HG02852 (cell line): ENCODE measurements around the gene B3GALT6.

ENCODE experiments used
- ATAC-seq: cut with Tn5 transposase; IDR thresholded peaks from one replicate; pipeline ENCODE4 v1.9.1; 2021; ENCODE audit warnings: mild to moderate bottlenecking, moderate library complexity; ENCODE audit not compliant: unreplicated experiment

B3GALT6 gene

GRCh38 chr1:1281533-1282321 lies 49.7 kb downstream of the B3GALT6 start:
- no peak for ATAC-seq

- no peak for ATAC-seq
Measured at GRCh38 chr1:1282998-1283397, 51.0 kb downstream of the B3GALT6 start.

- no peak for ATAC-seq
Measured at GRCh38 chr1:1283821-1284220, 51.8 kb downstream of the B3GALT6 start.
